ENCODE measurements around the gene TM2D3.

TM2D3 gene

GRCh38 chr15:101604124-101604874, 47.9 kb downstream of the TM2D3 start:
- DNase-seq (ENCODE audit: low read depth, low spot score): no peak

GRCh38 chr15:101602801-101603200, 49.4 kb downstream of the TM2D3 start:
- DNase-seq (ENCODE audit: low read depth, low spot score): no peak

GRCh38 chr15:101600035-101600434, 52.1 kb downstream of the TM2D3 start:
- DNase-seq (ENCODE audit: low read depth, low spot score): no peak

GRCh38 chr15:101599091-101599490, 53.1 kb downstream of the TM2D3 start:
- no peak for DNase-seq (ENCODE audit: low read depth, low spot score)

GRCh38 chr15:101597360-101597928, 54.7 kb downstream of the TM2D3 start:
- DNase-seq (ENCODE audit: low read depth, low spot score): no peak

GRCh38 chr15:101596633-101597032, 55.5 kb downstream of the TM2D3 start:
- DNase-seq (ENCODE audit: low read depth, low spot score): no peak
